Activated effector memory CD4-positive, alpha-beta T cell treated with anti-CD3 and anti-CD28 coated beads, Interleukin-2, amount 50 U/mL, for 16 hours (primary cell): ENCODE data around the gene ERMN.
"Not testable (repeated sequence)": the region's sequence is repeated elsewhere in the genome, so short reads cannot be mapped to it uniquely, and the experiment has no call there.

Source experiments
- DNase-seq: peaks from one replicate; pipeline ENCODE4 v3.0.0-alpha.2; 2020

Gene ERMN

DNA sequence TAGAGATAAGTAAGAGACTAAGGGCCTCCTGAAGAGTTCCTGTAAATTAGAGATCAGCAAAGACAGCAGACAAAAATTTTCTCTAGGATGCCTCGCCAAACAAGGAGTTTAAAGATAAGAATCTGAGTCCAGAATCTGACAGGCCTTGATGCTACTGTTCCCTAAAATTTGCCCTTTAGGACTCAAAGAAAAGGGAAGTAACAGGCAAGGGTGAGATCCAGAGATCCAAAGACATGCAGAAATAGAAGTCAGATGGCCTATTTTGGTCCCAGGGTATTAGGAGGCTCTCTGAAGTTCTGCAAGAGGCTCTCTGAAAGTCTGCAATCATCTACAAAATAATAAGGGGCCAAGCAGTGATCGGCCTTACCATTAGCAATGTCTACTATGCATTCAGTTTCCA, 35.1 kb downstream of the ERMN start:
- DNase-seq = no peak

DNA sequence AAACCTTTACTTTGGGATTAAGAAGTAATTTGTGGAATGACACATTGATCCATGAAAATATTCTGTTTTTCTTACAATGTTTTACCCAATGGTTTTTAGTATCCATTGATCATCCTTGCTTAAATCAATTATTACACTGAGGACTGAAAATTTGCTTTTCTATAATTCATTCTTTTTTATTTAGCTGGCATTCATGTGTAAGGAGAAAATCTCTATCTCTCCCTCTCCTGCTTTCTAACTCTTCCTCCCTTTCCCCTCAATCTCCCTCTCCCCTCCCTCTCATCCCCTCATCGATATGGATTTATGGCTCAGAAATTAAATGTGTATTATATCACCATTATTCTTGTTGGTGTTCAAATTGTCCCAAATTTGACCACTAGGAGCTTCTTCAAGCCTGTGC, 38.5 kb downstream of the ERMN start:
- DNase-seq = no peak

DNA sequence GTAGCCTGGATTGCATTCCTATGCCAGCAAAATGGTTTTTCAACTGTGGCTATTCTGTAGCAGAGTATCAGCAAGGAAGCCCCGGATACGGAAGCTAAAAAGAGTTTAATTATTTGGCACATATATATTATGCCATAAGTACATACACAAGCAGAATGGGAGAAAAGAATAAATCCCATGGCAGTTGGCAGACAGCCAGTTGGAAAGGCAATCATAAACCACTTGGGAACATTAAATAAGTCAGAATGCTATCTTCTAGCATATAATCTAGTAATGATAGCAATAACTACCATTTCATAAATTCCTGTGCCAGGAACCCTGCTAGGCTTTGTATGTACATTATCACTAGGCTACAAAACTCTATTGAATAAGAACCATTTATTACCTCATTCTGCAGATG, 42.2 kb downstream of the ERMN start:
- no peak for DNase-seq

DNA sequence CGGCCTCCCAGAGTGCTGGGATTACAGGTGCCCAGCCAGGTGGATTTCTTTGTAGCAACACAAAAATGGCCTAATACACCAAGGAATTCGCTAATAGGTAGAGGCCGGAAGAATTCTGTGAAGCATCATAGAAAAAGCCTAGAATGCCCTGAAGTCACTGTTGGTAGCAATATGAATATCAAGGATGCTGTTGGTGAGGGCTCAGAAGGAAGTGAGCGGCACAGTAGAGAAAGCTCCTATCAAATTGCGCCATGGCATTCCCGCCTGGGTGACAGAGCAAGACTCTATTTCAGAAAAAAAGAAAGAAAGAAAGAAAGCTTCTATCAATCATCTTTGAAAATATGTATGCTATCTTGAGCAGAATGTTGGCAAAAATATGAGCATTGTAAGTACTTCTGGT, 44.3 kb downstream of the ERMN start:
- DNase-seq = no peak

DNA sequence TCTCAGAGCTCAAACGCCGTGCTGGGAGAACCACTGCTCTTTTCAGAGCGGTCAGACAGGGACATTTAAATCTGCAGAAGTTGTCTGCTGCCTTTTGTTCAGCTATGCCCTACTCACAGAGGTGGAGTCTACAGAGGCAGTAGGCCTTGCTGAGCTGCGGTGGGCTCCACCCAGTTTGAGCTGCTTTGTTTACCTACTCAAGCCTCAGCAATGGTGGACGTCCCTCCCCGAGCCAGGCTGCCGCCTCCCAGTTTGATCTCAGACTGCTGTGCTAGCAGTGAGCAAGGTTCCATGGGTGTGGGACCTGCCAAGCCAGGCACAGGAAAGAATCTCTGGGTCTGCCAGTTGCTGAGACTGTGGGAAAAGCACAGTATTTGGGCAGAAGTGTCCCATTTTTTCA, 46.3 kb downstream of the ERMN start:
- not testable (repeated sequence) for DNase-seq

DNA sequence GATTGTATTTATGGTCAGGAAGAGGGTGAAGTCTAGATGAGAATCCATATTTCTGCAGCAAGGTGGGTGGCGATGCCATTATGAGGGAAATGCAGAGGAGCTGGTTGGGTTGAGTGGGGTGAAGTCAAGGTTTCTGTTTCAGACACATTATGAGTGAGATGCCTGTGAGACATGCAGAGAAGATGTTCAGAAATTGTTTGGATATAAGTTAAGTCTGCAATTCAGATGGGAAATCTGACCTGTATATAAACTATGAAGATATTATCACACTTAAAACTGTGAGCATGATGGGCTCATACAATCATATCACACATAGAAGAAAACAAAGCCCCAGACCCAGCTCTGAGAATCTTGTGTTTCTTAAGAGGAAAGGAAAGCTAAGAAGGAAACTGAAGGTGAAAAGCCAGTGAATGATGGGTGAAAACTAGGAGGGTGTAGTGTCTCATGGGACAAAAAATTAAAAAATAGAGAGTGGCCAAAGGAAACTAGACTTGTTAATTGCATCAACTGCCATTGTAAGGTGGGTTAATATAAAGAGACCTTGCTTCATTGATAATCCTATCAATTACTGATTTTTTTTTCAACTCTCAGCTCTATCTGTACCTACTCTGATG, 53.9 kb downstream of the ERMN start:
- DNase-seq = no peak

DNA sequence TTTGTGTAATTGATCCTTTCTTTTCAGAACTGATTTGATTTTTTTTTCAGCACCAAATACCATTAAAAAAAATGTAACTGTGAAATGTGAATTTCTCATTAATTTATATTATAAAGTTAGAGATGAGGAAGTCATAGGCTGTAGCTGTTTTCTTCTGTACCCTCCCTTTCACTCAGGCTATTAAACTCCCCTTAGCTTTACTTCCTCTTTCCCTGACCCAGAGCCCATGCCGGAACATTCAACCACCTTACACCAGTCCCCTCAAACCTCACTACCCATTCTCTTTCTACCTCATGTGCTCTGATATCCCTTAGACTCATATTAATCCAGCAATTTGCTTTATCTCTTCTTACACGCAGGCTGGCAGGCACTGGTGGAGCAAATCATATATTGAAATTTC, 55.7 kb downstream of the ERMN start:
- DNase-seq = no peak

DNA sequence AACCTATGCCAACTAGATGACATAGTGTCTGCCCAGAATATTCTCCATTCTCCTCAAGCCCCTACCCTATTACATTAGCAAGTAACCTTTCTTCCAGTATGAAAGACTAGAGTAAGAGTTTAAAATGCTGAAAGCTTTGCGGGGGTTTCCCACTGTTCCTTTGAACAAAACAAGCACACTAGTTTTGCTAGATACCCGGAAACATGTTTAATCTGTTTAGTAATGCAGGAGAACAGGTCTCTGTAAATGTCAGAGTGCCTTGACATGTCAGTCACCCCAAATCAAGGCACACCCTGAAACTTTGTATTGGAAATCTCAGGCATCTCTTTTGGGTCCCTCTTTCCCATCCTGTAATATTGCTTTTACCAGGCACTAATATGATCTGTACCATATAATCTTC, 56.6 kb downstream of the ERMN start:
- DNase-seq = no peak
